HepG2 (cell line): ENCODE results near the gene RAB3B.

Source experiments
- CBX2 ChIP-seq, 2 experiments: fragments of 200-600 bp in 1 of 2; sonication (generic); formaldehyde crosslinking in 1 of 2; IDR thresholded peaks; 2 replicates each; pipeline versions ENCODE4 v1.7.0 to v1.8.1; 2018 to 2022; ENCODE audit warnings: low read depth in 2 of 2, low read length in 1 of 2, mild to moderate bottlenecking in 1 of 2, missing genetic modification reagents in 1 of 2
- CTCF ChIP-seq: sonication (generic); formaldehyde crosslinking; IDR thresholded peaks from 2 replicates; pipeline ENCODE4 v1.5.0; 2020; ENCODE audit warnings: mild to moderate bottlenecking, missing genetic modification reagents, moderate library complexity
- JUND ChIP-seq: sonication (generic); formaldehyde crosslinking; IDR thresholded peaks from 2 replicates; pipeline ENCODE4 v1.8.0; 2022; ENCODE audit warnings: mild to moderate bottlenecking, missing genetic modification reagents
- MATR3 ChIP-seq: sonication (generic); formaldehyde crosslinking; IDR thresholded peaks from 2 replicates; pipeline ENCODE4 v1.4.0; 2020; ENCODE audit warnings: missing genetic modification reagents
- MXI1 ChIP-seq: IDR thresholded peaks from 3 replicates; pipeline ENCODE4 v1.6.1; 2012; ENCODE audit warnings: low read depth, low read length, inconsistent platforms, borderline replicate concordance
- RFX3 ChIP-seq: IDR thresholded peaks from 2 replicates; pipeline ENCODE4 v1.6.1; 2016; ENCODE audit warnings: missing biosample characterization, missing genetic modification reagents
- SETDB1 ChIP-seq: sonication (generic); formaldehyde crosslinking; IDR thresholded peaks from 2 replicates; pipeline ENCODE4 v1.5.1; 2020; ENCODE audit warnings: missing genetic modification reagents, mild to moderate bottlenecking, borderline replicate concordance
- ZFP90 ChIP-seq: sonication (generic); formaldehyde crosslinking; IDR thresholded peaks from 2 replicates; pipeline ENCODE4 v1.8.0; 2022; ENCODE audit warnings: missing genetic modification reagents, mild to moderate bottlenecking, inconsistent platforms, borderline replicate concordance
- ZNF124 ChIP-seq: sonication (generic); formaldehyde crosslinking; IDR thresholded peaks from 2 replicates; pipeline ENCODE4 v1.4.0; 2020; ENCODE audit warnings: missing genetic modification reagents
- ZNF142 ChIP-seq: sonication (generic); formaldehyde crosslinking; IDR thresholded peaks from 2 replicates; pipeline ENCODE4 v1.4.0; 2020; ENCODE audit warnings: missing genetic modification reagents
- ZNF432 ChIP-seq: sonication (generic); formaldehyde crosslinking; IDR thresholded peaks from 2 replicates; pipeline ENCODE4 v1.5.0; 2020; ENCODE audit warnings: missing genetic modification reagents, mild to moderate bottlenecking, borderline replicate concordance
- ZNF629 ChIP-seq: sonication (generic); formaldehyde crosslinking; conservative IDR thresholded peaks from 2 replicates; pipeline ENCODE4 v1.5.0; 2020; ENCODE audit warnings: missing genetic modification reagents
- ZSCAN31 ChIP-seq: sonication (generic); formaldehyde crosslinking; IDR thresholded peaks from 2 replicates; pipeline ENCODE4 v1.5.0; 2020; ENCODE audit warnings: low read depth, mild to moderate bottlenecking, missing genetic modification reagents

GRCh38 chr1:51907079-51907702 lies 83.3 kb downstream of the RAB3B start:
- TF ChIP-seq ZNF124 (CRISPR knock-in tag), result no peak
- no peak for TF ChIP-seq ZFP90
- no peak for TF ChIP-seq MATR3 (CRISPR knock-in tag)
- no peak for TF ChIP-seq CTCF (CRISPR knock-in tag)
- no peak for TF ChIP-seq CBX2 (IDR thresholded peaks at IDR 0.05; ENCODE audit: low read depth, low read length)
- no peak for TF ChIP-seq CBX2 (CRISPR knock-in tag; IDR thresholded peaks at IDR 0.05; ENCODE audit: low read depth)
- no peak for TF ChIP-seq MXI1
- TF ChIP-seq RFX3, result no peak
- TF ChIP-seq ZNF629 (CRISPR knock-in tag), result no peak
- no peak for TF ChIP-seq ZNF142 (CRISPR knock-in tag)
- no peak for TF ChIP-seq SETDB1 (CRISPR knock-in tag)
- TF ChIP-seq ZNF432 (CRISPR knock-in tag), result no peak
- no peak for TF ChIP-seq JUND (CRISPR knock-in tag)
- no peak for TF ChIP-seq ZSCAN31 (CRISPR knock-in tag)
